Epithelial cell of esophagus (primary cell): ENCODE measurements around the gene KCND1.

Source experiments
- DNase-seq: peaks from one replicate; pipeline ENCODE4 v3.0.0; 2010; ENCODE audit warnings: low read depth
- H3K4me3 ChIP-seq: 2 replicates; pipeline ENCODE4 v1.5.1; 2011; ENCODE audit warnings: mild to moderate bottlenecking, low read length, control low read depth
- CTCF ChIP-seq: IDR thresholded peaks from 2 replicates; pipeline ENCODE4 v1.5.1; 2011; ENCODE audit warnings: low read depth, mild to moderate bottlenecking, low read length, control low read depth, inconsistent platforms; ENCODE audit not compliant: insufficient read depth; ENCODE audit errors: missing control alignments

The KCND1 gene

GRCh38 chrX:48966796-48967579, 4.7 kb downstream of the KCND1 start:
- no peak overlapping the region for H3K4me3 ChIP-seq
- DNase-seq: no peak
- no peak for TF ChIP-seq CTCF

- DNase-seq: no peak
- H3K4me3 ChIP-seq: no peak overlapping the region
- TF ChIP-seq CTCF: no peak
Observed at GRCh38 chrX:48965959-48966358, 5.7 kb downstream of the KCND1 start.

GRCh38 chrX:48961585-48962091, 10.0 kb downstream of the KCND1 start:
- no peak for TF ChIP-seq CTCF
- no peak overlapping the region for H3K4me3 ChIP-seq
- no peak for DNase-seq

- DNase-seq: no peak
- TF ChIP-seq CTCF: no peak
- no peak overlapping the region for H3K4me3 ChIP-seq
Observed at GRCh38 chrX:48960291-48960690, 11.4 kb downstream of the KCND1 start.

GRCh38 chrX:48958635-48959094, 13.0 kb downstream of the KCND1 start:
- no peak for TF ChIP-seq CTCF
- DNase-seq: peak; percentile 60

GRCh38 chrX:48957827-48958634, 13.6 kb downstream of the KCND1 start:
- no peak for TF ChIP-seq CTCF
- DNase-seq: peak; percentile 97
- H3K4me3 ChIP-seq: peak overlapping the region; percentile 65

More at GRCh38 chrX:48958635-48959094, 13.0 kb downstream of the KCND1 start:
- H3K4me3 ChIP-seq: peak overlapping the region; percentile 53
